HG03432 (cell line): Measurements from ENCODE around the gene ROBO4.

ENCODE experiments used
- ATAC-seq: cut with Tn5 transposase; IDR thresholded peaks from one replicate; pipeline ENCODE4 v1.9.1; 2021; ENCODE audit warnings: mild to moderate bottlenecking, moderate library complexity; ENCODE audit not compliant: unreplicated experiment

Gene ROBO4

DNA sequence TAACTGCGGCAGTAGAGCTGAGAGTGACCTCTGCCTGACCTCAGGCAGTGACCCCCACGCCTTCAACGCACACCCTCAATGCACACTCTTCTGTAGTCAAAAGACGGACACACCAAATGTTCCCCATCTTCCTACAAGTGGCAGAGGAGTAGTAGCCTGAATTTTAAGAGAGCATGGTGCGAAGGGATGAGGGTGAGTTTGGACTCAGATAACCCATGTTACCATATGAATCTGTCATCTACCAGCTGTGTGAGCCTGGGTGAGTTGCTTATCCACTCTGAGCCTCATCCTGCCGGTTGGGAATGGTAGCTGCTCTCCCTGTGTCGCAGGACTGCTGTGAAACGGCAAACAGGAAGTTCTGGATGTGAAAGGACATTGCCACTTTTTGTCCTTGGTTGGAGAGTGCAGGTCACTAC, 53.0 kb downstream of the ROBO4 start:
- no peak for ATAC-seq

- no peak for ATAC-seq
These were observed 54.1 kb downstream of the ROBO4 start for GRCh38 chr11:124843616-124843910.

DNA sequence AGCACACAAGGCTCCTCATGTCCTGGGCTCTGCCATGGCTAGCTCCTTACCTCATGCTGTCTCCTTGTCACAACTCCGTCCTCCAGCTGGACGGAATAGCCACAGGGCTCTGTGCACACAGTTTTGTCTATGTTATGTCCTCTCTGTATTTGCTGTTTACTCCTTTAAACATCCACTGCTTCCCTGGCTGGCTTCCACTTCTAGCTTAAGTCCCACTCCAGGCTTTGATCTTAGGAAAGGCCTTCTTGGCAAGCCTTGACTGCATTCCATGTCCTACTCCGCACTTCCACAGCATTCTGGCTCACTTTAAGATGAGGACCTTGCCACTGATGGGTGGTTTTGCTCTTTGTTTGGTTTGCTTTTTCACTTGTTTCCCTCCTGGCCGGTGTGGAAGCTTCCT, 55.4 kb downstream of the ROBO4 start:
- no peak for ATAC-seq

DNA sequence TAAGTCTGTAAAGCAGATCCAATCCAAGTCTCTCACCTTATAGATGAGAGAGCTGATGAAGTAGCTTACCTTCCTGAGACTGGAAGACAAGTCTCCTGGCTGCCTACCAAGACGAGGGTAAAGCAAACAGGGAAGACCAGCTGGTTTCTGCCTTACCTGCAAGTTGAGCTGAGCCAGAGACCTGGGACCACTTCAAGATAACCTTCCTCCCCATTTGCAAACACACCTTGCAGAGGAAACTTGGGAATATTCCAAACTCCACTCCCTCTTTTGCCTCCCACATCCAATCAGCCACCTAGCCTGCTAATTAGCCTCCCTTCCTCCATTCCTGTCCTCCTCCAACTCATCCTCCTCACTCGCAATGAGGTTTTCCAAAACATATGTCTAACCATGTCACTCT, 55.8 kb downstream of the ROBO4 start:
- ATAC-seq: no peak

GRCh38 chr11:124841201-124841600, 56.5 kb downstream of the ROBO4 start:
- ATAC-seq: no peak

DNA sequence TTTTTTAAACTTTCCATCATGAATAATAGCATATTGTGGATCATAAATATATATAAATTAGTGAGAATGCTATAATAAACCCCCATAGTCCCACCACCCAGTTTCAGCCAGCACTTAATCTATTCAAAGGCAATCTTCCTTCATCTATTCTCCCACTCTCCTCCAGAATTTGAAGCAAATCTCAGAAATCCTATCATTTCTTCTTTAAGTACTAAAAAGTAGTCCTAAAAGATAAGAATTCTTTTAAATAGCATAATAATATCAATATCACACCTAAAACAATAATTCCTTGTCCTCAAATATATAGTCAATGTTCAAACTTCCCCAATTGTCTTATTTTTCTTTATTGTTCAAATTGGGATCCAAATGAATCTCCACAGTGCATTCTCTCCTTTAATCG, 57.0 kb downstream of the ROBO4 start:
- no peak for ATAC-seq

DNA sequence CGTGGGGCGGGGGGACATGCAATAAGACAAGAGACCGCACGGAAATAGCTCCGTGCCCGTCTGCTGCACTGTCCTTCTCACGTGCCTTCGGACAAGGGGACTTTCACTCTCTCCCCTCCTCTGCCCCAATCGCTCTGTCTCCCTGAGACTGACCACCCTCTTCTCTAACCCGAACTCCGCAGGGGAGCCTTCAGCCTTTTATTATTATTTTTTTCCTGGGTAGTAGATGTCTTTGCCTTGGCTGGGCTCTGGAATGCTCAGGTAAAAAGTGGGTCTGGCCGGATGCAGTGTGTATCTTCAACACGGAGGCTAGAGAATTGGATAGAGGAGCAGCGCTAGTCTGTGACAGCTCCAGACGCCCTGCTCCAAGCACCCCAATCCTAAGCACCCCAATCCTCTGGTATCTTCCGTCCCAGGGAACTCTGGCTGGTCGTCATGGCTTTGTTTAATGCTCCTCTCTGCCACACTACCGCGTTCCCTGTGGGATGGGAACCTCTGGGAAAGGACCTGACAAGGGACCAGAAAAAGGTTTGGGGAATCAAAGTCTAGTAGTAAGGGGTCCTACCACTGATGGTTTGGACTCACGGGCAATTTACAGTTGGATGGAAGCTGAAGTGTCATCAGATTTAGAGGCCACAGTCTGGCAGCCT, 57.6 kb downstream of the ROBO4 start:
- ATAC-seq: no peak

GRCh38 chr11:124839128-124839971, 58.3 kb downstream of the ROBO4 start:
- ATAC-seq: no peak

DNA sequence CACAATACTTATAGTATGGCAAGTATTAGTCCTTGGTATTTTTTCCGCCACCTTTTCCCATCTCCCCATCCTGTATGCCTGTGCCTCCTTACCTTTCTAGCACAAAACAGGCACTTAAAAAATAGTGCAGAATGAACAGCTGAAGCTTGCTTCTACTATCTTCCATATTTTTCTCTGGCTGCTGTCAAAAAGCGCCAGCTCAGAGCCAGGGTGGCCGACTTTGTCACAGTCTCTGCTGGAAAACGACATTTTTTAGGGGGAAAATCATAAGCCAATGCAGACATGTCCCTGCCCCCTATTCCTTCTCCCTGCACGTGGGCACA, 58.9 kb downstream of the ROBO4 start:
- ATAC-seq: no peak

DNA sequence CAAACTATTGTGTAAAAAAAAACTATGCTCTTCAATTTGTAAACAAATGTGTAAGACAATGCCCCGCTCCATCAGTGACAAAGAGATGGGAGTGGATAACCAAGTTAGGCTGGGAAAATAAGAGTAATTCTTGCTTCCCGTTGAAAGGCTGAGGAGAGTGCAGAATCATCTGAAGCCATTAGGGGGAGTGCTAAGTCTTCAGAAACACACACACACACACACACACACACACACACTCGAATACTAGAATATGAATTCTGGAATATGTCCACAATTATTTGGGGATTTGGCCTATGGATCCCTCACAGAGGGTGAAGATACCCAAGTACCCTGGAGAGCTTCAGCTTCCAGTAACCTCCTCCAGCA, 60.2 kb downstream of the ROBO4 start:
- peak; percentile 42 for ATAC-seq

- no peak for ATAC-seq
These were observed 61.7 kb downstream of the ROBO4 start for GRCh38 chr11:124835918-124836317.

DNA sequence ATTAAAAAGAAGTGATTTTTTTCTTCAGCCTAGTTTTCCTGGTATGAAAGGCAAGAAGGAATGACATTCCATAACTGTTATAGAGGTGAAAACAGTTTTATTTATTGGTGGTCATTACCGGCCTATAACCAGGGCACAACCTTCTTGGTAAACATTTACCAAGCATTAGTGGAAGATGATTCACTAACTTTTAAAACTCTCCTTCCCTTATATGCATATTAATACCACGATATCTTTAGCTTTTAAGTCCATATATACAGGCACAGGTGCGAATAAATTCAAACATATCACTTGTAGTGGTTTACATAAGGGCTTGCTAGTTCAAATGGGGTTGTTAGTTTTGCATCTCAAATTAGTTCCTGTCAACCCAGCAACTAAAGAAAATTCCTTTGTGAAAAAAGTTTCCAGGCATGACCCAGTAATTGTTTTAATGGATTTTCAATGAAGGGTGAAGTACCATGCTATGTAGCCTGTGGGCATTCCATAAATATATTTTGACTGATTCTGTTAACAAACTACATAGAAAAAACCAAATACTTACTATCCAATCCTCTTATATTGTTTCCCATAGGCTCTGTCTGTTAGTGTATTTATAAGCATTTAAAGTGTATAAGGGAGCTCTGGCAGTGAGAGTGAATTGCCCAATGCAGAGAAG, 63.0 kb downstream of the ROBO4 start:
- no peak for ATAC-seq
